Measurements from ENCODE around the gene KATNB1. TPM values are rescaled to one million over a fixed set of nuclear protein-coding genes. Genes with fewer than 3 reads are reported as not detected.

KATNB1 gene
- total RNA-seq: 32.1 and 34.9 TPM in 2 replicates

- intact Hi-C loops (cut with micrococcal nuclease): loop anchor here (1.0 to 10.0 kb wide), 22 partner anchors 21 to 1541 kb away; partner anchors contain the start of genes ARL2BP, CCDC102A, CFAP20 and CIAPIN1
Observed at GRCh38 chr16:57735755-57736418, at the start of gene KATNB1. TSS of gene KATNB1 (plus strand) at chr16:57735770. CDS start at chr16:57737244, 1,474 bp downstream.

- intact Hi-C loops (cut with micrococcal nuclease): no loop called here
Observed at GRCh38 chr16:57686577-57686976, 49.0 kb upstream of the KATNB1 start.

GRCh38 chr16:57687363-57687929 is 48.1 kb upstream of the KATNB1 start:
- intact Hi-C loops (cut with micrococcal nuclease): no loop called here

GRCh38 chr16:57688487-57688986 is 47.0 kb upstream of the KATNB1 start:
- intact Hi-C loops (cut with micrococcal nuclease): no loop called here

- intact Hi-C loops (cut with micrococcal nuclease): loop anchor here (1.0 kb wide), 1 partner anchor 46 kb away; the partner anchor contains the start of gene KATNB1
Observed at GRCh38 chr16:57688987-57689761, 46.4 kb upstream of the KATNB1 start.

- intact Hi-C loops (cut with micrococcal nuclease): loop anchor here (1.0 kb wide), 1 partner anchor 45 kb away; the partner anchor contains the start of gene KATNB1
Observed at GRCh38 chr16:57689762-57690558, 45.6 kb upstream of the KATNB1 start.

- intact Hi-C loops (cut with micrococcal nuclease): no loop called here
Observed at GRCh38 chr16:57690782-57691471, 44.6 kb upstream of the KATNB1 start.

GRCh38 chr16:57692636-57693035 is 42.9 kb upstream of the KATNB1 start:
- intact Hi-C loops (cut with micrococcal nuclease): no loop called here

- intact Hi-C loops (cut with micrococcal nuclease): no loop called here
Observed at GRCh38 chr16:57693550-57693949, 42.0 kb upstream of the KATNB1 start.

GRCh38 chr16:57694231-57694724 is 41.3 kb upstream of the KATNB1 start:
- intact Hi-C loops (cut with micrococcal nuclease): loop anchor here (1.0 kb wide), 1 partner anchor 41 kb away; the partner anchor contains the start of gene KATNB1

- intact Hi-C loops (cut with micrococcal nuclease): loop anchor here (1.0 kb wide), 1 partner anchor 40 kb away; the partner anchor contains the start of gene KATNB1
Observed at GRCh38 chr16:57694725-57695679, 40.6 kb upstream of the KATNB1 start, which contains the start of gene DRC7. TSS of gene DRC7 (plus strand) at chr16:57694806. CDS start at chr16:57697950, 3,144 bp downstream.

- intact Hi-C loops (cut with micrococcal nuclease): no loop called here
Observed at GRCh38 chr16:57695680-57696069, 39.9 kb upstream of the KATNB1 start.

- intact Hi-C loops (cut with micrococcal nuclease): no loop called here
Observed at GRCh38 chr16:57696240-57696639, 39.3 kb upstream of the KATNB1 start.

- intact Hi-C loops (cut with micrococcal nuclease): no loop called here
Observed at GRCh38 chr16:57697896-57698537, 37.6 kb upstream of the KATNB1 start.

- intact Hi-C loops (cut with micrococcal nuclease): no loop called here
Observed at GRCh38 chr16:57698812-57699405, 36.7 kb upstream of the KATNB1 start.

GRCh38 chr16:57699481-57699880 is 36.1 kb upstream of the KATNB1 start:
- intact Hi-C loops (cut with micrococcal nuclease): no loop called here

- intact Hi-C loops (cut with micrococcal nuclease): no loop called here
Observed at GRCh38 chr16:57699899-57700298, 35.7 kb upstream of the KATNB1 start.
